Stimulated activated memory B cell treated with anti-CD40 and anti-IgM and Interleukin-4, amounts not matched to agents 10 μg/mL and 1 μg/mL and 100 μg/mL, for 72 hours (primary cell): Measurements from ENCODE around the gene FIGN.

ENCODE experiments used
- ATAC-seq: fragments of 150-1000 bp; cut with Tn5 transposase; 2 replicates; pipeline ENCODE4 v1.10.0; 2021
- H3K27ac Mint-ChIP-seq: one replicate; pipeline ENCODE4 v1.8.0; 2022; ENCODE audit warnings: mild to moderate bottlenecking, mixed read lengths
- H3K27me3 Mint-ChIP-seq: one replicate; pipeline ENCODE4 v1.8.0; 2022; ENCODE audit warnings: mixed read lengths
- H3K36me3 Mint-ChIP-seq: one replicate; pipeline ENCODE4 v1.8.0; 2022; ENCODE audit warnings: mixed read lengths
- H3K4me1 Mint-ChIP-seq: one replicate; pipeline ENCODE4 v1.8.0; 2022; ENCODE audit warnings: mixed read lengths
- H3K4me3 Mint-ChIP-seq: one replicate; pipeline ENCODE4 v1.8.0; 2022; ENCODE audit warnings: mild to moderate bottlenecking, moderate library complexity, mixed read lengths
- H3K9me3 Mint-ChIP-seq: one replicate; pipeline ENCODE4 v1.8.0; 2022; ENCODE audit warnings: mixed read lengths

The FIGN gene

DNA sequence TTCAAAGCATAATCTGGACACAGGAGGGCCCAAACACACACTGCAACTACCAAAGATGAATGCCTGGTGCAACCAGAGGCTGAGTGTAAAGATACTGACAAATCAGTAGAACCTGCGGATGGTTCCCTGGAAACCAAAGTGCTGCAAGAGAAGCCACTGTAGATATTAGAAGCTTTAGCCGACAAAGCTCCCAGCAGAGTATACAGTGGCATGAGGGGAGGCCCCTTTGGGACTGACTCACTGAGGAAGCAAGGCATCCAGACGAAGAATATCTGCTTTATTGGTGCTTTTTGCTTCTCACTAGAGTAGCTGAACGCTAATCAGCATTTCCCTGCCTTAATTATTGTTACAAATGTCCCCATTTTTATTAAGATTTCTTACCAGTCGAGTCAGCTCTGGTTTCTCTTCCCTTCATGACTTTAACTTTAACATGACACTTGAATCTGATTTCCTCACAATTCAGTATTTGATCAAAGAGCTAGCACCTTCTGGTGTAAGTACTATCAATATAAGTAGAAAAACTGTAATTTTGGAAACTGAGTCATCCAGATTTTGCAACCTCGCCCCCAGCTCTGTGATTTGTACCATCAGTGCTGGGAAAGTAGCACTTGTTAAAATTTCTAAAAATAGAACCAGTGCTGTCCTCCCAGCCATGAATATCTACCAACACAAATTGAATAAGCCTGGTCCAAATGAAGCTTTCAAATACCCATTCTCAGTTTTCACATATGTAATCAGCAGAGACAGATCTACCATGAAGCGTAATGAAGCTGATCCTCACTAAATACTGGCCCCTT, 34.2 kb downstream of the FIGN start:
- no peak overlapping the region for H3K27ac Mint-ChIP-seq
- no peaks in the 10 kb centered on the region for H3K27me3 Mint-ChIP-seq
- no peaks in the 10 kb centered on the region for H3K36me3 Mint-ChIP-seq
- ATAC-seq = no peak
- H3K4me3 Mint-ChIP-seq = no peak overlapping the region
- H3K9me3 Mint-ChIP-seq = peaks cover 6% of the 10 kb centered on the region
- no peaks in the 10 kb centered on the region for H3K4me1 Mint-ChIP-seq

DNA sequence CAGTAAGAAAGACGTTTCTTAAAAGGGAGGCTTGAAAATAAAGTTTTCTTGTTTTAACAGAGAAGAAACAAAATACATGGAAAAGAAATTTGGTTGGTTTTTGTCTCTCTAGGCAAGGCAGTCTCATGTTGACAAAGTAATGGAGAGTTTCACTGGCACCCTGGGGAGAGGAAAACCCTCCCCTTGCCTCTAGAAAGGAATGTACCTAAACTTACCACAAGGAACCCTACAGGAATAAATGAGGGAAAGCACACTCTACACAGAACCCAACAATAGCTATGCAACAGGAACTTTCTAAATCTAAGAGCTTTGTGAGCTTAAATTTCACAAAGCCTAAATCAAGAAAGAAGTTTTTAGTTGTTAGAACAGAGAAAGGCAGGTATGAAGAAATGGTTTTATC, 37.0 kb downstream of the FIGN start:
- ATAC-seq = no peak
- Mint-ChIP-seq H3K4me3 (no peak overlapping the region), H3K27ac (no peak overlapping the region), H3K27me3 (no peaks in the 10 kb centered on the region), H3K36me3 (no peaks in the 10 kb centered on the region), H3K4me1 (no peaks in the 10 kb centered on the region), H3K9me3 (peaks cover 8% of the 10 kb centered on the region)

DNA sequence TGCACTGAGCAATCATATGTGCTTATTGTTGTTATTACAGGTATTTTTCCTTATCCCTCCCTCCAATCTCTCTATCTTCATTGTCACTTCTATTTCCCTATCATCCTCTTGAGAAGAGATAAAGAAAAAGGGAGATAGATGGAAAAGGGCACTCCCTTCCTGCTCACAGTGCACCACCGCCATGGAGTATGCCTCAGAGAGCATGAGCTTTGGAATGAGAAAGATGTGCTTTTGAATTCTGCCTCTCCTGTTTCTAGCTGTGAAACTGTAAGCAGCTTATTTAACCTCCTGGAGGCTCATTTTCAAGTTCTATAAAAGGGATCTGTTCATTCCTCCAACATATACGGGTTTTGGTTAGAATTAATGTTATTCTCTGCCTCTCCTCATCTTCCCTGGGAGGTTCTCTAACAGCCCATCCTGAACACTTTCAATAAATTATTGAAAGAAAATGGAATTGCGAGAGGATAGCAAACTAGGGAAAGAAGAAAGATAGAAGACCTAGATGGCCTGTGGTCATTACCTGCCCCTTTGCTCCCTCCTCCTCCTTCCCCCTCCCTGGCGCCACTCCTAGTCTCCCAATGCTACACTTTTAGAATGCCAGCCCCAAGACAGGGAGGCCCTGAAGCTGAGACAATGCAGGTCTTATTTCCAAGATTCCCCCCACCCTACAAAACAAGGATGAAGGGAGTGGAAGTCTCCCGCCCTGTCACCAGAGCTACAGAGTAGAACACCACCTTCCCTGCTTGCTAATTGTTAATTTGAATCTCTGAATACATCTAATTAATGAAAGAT, 37.8 kb downstream of the FIGN start:
- H3K27me3 Mint-ChIP-seq = no peaks in the 10 kb centered on the region
- H3K9me3 Mint-ChIP-seq = peaks cover 8% of the 10 kb centered on the region
- no peaks in the 10 kb centered on the region for H3K4me1 Mint-ChIP-seq
- no peak overlapping the region for H3K27ac Mint-ChIP-seq
- H3K4me3 Mint-ChIP-seq = no peak overlapping the region
- no peak for ATAC-seq
- no peaks in the 10 kb centered on the region for H3K36me3 Mint-ChIP-seq

DNA sequence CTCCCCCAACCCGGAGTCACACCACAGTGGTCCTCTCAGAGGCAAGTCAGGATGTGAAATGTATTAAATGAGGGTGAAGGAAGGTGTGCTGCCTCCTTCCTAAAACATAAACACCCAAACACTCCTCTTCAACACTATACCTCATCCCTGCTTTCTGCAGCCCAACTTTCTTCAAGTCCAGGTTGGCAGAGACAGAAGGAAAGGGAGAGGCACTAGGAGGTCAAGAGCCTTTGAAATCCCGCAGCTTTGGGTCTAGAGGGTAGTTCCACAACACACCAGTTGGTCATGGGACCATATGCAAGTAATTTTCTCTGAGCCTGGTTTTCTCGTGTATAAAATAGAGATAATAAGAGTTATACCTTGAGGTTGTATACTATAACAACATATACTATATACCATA, 38.4 kb downstream of the FIGN start:
- Mint-ChIP-seq H3K4me1 (no peaks in the 10 kb centered on the region), H3K4me3 (no peak overlapping the region), H3K9me3 (peaks cover 8% of the 10 kb centered on the region), H3K36me3 (no peaks in the 10 kb centered on the region), H3K27me3 (no peaks in the 10 kb centered on the region), H3K27ac (no peak overlapping the region)
- no peak for ATAC-seq

DNA sequence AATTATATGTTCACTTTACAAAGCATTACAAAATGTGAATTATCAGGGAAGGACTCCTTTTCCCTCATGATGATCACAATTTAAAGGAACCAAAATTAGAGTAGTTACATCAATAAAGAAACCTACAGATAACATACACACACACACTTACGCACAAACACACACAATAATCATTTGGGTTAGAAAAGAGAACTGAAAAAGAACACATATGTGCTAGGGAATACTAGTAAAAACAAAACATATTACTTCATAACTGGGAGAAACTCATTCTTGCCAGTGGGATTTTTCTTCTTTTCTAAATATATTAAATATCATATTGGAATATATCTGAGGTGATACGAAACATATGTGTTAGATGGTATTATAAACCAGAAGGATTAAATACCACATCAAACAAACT, 42.3 kb downstream of the FIGN start:
- no peak for ATAC-seq
- Mint-ChIP-seq H3K27me3 (no peaks in the 10 kb centered on the region), H3K4me1 (no peaks in the 10 kb centered on the region), H3K36me3 (no peaks in the 10 kb centered on the region), H3K4me3 (no peak overlapping the region), H3K27ac (no peak overlapping the region), H3K9me3 (peaks cover 5% of the 10 kb centered on the region)

DNA sequence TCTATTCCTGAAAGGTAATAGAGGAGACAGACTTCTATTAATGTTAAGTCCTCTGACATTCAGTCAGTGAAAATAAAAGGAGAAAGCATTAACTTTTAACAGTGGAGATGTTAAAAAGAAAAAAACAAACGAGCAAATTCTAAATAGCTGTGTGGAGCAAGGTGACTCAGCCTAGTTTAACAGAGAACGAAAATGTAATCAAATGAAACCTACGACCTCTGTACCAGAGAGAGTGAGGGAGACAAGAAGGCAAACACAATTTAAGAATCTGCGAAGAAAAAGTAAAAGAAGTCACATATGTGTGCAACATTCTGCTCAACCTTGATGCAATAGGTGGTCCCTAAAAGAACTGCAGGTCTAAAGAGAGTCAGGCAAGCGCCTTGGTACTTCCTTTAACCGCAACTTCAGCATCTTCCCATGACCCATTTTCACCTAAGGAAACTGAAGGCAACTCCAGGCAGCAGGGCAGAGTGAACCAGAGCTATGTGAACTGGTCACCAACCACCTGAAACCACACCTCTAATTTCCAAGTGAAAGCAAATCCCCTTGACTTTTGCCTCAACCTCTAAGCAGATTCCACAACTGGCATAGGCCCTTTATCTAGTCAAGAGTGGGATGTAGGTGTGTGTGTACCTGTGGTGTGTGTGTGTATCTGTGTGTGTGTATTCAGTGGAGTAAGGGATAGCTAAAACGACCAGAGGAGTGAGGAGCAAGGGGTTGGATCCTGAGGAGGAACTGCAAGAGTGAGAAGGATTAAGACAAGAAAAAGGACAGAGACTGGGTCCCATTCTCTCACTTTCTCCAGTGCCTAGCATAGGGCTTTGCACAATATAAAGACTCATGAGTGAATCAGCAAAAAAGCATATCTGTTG, 43.0 kb downstream of the FIGN start:
- Mint-ChIP-seq H3K4me1 (no peaks in the 10 kb centered on the region), H3K36me3 (no peaks in the 10 kb centered on the region), H3K9me3 (peaks cover 5% of the 10 kb centered on the region), H3K4me3 (no peak overlapping the region), H3K27me3 (no peaks in the 10 kb centered on the region), H3K27ac (no peak overlapping the region)
- ATAC-seq = no peak

DNA sequence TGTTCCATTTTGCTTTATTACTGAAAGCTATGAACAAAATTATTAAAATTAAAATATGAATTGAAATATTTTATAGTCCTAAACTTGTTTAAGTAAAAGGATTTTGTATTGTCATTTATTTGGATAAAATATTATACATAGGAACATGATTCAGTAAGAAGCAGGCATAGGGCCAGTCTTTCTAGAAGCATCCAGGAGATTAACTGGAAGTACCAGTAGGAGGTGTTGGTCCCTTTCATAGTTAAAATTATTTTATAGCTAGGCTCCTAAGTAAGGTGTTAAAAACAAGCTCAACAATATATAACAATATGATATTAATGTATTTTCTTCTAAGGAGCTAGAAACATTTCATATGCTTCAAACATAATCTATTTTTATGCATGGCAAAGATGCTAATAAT, 43.7 kb downstream of the FIGN start:
- Mint-ChIP-seq H3K27ac (no peak overlapping the region), H3K27me3 (no peaks in the 10 kb centered on the region), H3K9me3 (peaks cover 5% of the 10 kb centered on the region), H3K4me3 (no peak overlapping the region), H3K36me3 (no peaks in the 10 kb centered on the region), H3K4me1 (no peaks in the 10 kb centered on the region)
- no peak for ATAC-seq

DNA sequence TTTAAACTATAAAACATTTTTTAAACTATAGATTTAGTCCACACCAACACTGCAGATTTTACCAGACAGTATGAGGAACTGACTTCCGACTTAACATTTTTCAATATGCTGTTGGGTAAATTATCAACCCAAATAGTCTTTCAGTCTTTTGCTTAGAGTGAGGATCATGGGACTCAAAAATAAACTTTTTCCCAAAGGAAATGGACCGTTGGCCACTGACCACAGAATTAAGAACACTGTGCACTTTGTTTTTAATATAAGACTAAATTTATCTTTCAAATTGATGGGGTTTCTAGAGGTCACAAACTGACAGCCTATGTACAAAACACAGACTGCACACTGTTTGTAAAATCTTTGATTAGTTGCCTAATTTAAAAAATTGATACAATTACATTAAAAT, 44.9 kb downstream of the FIGN start:
- no peak for ATAC-seq

DNA sequence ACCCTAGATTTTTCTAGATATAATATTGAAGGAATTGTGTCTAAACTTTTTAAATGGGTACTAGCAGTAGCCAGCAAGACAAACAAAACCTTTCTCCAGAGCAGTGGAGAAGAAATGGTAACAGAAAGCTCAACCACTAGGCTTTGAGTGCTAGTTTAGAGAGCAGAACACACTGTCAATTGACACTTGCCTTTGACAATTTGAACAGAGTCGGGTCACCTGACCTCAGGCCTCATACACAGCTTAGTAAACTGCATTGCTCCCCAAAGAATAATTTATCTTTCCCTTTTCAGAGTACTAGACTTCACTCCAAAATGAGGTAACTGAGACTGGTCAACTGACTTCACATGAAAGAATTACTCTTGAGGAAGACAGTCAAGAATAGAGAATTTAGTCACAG, 48.6 kb downstream of the FIGN start:
- no peak for ATAC-seq
- Mint-ChIP-seq H3K27me3 (no peaks in the 10 kb centered on the region), H3K27ac (no peak overlapping the region), H3K9me3 (no peaks in the 10 kb centered on the region), H3K36me3 (no peaks in the 10 kb centered on the region), H3K4me1 (no peaks in the 10 kb centered on the region), H3K4me3 (no peak overlapping the region)

More for the DNA sequence above, 44.9 kb downstream of the FIGN start:
- no peak overlapping the region for H3K4me3 Mint-ChIP-seq
- no peaks in the 10 kb centered on the region for H3K27me3 Mint-ChIP-seq
- H3K27ac Mint-ChIP-seq = no peak overlapping the region
- no peaks in the 10 kb centered on the region for H3K36me3 Mint-ChIP-seq
- H3K9me3 Mint-ChIP-seq = peaks cover 5% of the 10 kb centered on the region
- no peaks in the 10 kb centered on the region for H3K4me1 Mint-ChIP-seq

DNA sequence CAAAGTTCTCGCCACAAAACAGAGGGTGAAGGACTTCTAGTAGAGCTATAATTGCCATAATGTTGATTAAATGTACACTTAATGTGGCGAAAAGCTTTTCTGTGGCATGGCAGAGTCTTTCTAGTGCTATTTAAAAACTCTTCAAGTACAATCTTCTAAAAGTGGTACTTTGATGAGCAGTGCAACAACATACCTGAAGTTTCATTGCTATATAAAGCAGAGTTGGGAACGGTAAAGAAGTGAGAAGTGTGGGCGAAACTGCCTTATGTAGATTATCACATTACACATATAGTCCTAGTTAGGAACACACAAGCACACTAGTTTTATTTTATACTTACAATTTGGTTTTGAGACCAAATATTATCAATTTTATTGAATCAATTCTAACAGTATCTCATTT, 49.5 kb downstream of the FIGN start:
- Mint-ChIP-seq H3K27me3 (no peaks in the 10 kb centered on the region), H3K4me3 (no peak overlapping the region), H3K9me3 (no peaks in the 10 kb centered on the region), H3K36me3 (no peaks in the 10 kb centered on the region), H3K4me1 (no peaks in the 10 kb centered on the region), H3K27ac (no peak overlapping the region)
- no peak for ATAC-seq

DNA sequence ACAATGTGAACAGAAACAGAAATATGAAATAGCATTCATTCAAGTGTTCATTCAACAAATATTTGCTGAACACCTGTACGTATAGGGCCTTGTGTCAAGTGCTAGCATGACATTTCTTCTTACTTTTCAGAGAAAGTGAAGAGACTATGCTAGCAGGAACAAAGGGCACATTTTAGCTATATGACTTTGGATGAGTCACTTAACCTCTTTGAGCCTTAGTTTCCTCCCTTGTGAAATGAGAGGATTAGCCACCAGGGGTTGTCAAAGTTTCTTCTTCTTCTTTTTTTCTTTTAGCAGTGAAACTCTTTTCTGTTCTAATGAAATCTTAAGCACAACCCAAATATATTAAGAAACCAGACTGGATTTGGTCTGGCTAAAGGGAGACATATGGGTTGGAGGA, 53.1 kb downstream of the FIGN start:
- no peaks in the 10 kb centered on the region for H3K36me3 Mint-ChIP-seq
- H3K9me3 Mint-ChIP-seq = peaks cover 3% of the 10 kb centered on the region
- no peak for ATAC-seq
- no peak overlapping the region for H3K4me3 Mint-ChIP-seq
- no peaks in the 10 kb centered on the region for H3K4me1 Mint-ChIP-seq
- no peak overlapping the region for H3K27ac Mint-ChIP-seq
- no peaks in the 10 kb centered on the region for H3K27me3 Mint-ChIP-seq

DNA sequence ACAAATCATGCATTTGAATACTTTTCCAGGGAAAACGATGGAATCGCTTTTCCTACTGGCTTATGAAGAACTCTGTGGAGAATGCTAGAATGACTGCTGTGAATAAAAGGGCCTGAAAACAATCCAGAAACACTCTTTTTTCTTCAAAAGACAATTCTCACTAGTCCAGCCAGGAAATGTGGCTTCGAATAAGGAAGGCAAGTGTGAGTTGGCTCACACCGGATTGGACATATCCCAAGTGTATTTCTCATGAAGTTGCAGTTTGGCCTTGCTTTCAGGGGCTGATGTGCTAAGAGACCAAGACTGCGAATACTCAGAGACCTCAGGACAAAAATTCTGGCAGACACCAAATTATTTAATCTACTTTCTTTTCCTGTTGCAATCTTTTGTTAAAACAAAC, 54.1 kb downstream of the FIGN start:
- Mint-ChIP-seq H3K9me3 (peaks cover 3% of the 10 kb centered on the region), H3K36me3 (no peaks in the 10 kb centered on the region), H3K4me3 (no peak overlapping the region), H3K27me3 (no peaks in the 10 kb centered on the region), H3K27ac (no peak overlapping the region), H3K4me1 (no peaks in the 10 kb centered on the region)
- no peak for ATAC-seq

DNA sequence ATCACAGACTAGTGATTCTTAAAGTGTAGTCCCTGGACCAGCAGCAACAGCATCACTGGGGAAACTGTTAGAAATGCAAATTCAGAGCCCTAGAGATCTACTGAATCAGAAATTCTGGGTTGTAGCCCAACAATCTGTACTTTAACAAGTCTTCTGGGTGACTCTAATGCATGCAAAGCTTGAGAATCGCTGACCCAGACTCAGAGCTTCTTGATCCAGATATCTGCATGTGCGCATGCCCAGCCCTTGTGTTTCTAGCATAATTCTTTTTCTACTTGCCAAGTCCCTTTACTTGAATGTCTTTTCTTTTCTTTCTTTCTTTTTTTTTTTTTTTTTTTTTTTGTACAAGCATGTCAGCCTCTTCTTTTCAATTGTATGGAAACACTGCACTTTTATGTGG, 60.4 kb downstream of the FIGN start:
- Mint-ChIP-seq H3K4me3 (no peak overlapping the region), H3K9me3 (peaks cover 2% of the 10 kb centered on the region), H3K27ac (no peak overlapping the region), H3K4me1 (no peaks in the 10 kb centered on the region), H3K27me3 (no peaks in the 10 kb centered on the region), H3K36me3 (no peaks in the 10 kb centered on the region)
- ATAC-seq = no peak

DNA sequence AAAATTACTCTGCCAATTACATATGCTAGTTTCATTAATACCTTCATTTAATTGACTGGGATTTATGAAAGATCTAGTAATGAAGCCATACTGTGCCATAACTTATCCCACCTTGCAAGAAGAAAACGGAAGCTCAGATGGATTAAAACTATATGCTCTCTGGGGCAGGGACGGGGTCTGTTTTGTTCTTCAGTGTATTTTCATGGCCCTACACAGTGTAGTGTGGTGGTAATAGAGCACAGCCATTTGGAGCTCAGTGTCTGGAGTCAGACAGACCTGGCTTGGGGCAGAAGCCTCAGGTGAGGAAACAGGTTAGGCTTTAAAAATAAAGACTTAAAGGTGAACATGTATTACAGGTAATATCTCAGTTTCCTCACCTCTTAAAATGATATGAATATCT, 62.3 kb downstream of the FIGN start:
- Mint-ChIP-seq H3K27ac (no peak overlapping the region), H3K4me3 (no peak overlapping the region), H3K36me3 (no peaks in the 10 kb centered on the region), H3K4me1 (no peaks in the 10 kb centered on the region), H3K27me3 (no peaks in the 10 kb centered on the region), H3K9me3 (no peaks in the 10 kb centered on the region)
- ATAC-seq = peak; percentile 51

DNA sequence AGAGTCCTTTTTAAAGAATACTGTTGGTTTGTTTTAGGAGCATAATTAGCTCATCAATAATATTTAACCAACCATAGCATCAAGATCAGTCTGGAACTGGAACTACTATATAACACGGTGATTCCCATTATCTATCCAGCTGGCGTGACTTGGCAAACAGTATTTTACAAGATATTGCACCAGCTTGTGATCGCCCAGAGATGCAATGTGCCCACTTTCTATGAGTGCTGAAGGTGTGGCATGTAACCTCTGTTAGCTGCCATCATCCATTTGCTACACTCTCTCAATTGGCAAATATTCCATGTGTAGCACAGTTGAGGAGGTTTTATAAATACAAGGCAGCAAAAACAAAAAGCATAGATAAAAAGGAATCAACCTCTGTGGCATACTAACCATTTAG, 64.9 kb downstream of the FIGN start:
- no peaks in the 10 kb centered on the region for H3K27me3 Mint-ChIP-seq
- H3K36me3 Mint-ChIP-seq = no peaks in the 10 kb centered on the region
- no peaks in the 10 kb centered on the region for H3K9me3 Mint-ChIP-seq
- no peaks in the 10 kb centered on the region for H3K4me1 Mint-ChIP-seq
- H3K27ac Mint-ChIP-seq = no peak overlapping the region
- no peak overlapping the region for H3K4me3 Mint-ChIP-seq
- ATAC-seq = no peak
